HepG2 (cell line): Measurements from ENCODE around the gene MLLT11. TPM values are rescaled to one million over a fixed set of nuclear protein-coding genes. Genes with fewer than 3 reads are reported as not detected.

Source experiments
- ARHGAP35 ChIP-seq: sonication (generic); formaldehyde crosslinking; IDR thresholded peaks from 2 replicates; pipeline ENCODE4 v1.9.0; 2022; ENCODE audit warnings: mild to moderate bottlenecking, inconsistent platforms, moderate library complexity, missing genetic modification reagents, borderline replicate concordance
- ATF3 ChIP-seq: sonication (generic); formaldehyde crosslinking; IDR thresholded peaks from 2 replicates; pipeline ENCODE4 v1.4.0; 2020; ENCODE audit warnings: missing genetic modification reagents
- EP300 ChIP-seq, 3 experiments: sonication (generic) in 1 of 3; formaldehyde crosslinking in 1 of 3; IDR thresholded peaks; 2 replicates each; pipeline versions ENCODE4 v1.5.1 to v1.6.1; 2011 to 2020; ENCODE audit warnings: low read depth in 2 of 3, low read length in 2 of 3, borderline replicate concordance in 1 of 3, improper control_type of control experiment in 1 of 3, mild to moderate bottlenecking in 1 of 3, missing genetic modification reagents in 1 of 3, moderate library complexity in 1 of 3
- HNRNPL ChIP-seq: fragments of 200-400 bp; formaldehyde crosslinking; IDR thresholded peaks from 2 replicates; pipeline ENCODE4 v1.6.1; 2017; ENCODE audit warnings: mild to moderate bottlenecking, low read depth, low read length
- KDM4B ChIP-seq: sonication (generic); formaldehyde crosslinking; IDR thresholded peaks from 2 replicates; pipeline ENCODE4 v1.4.0; 2020; ENCODE audit warnings: missing genetic modification reagents
- KLF9 ChIP-seq: IDR thresholded peaks from 2 replicates; pipeline ENCODE4 v1.6.1; 2016; ENCODE audit warnings: low read depth
- MED13 ChIP-seq: sonication (generic); formaldehyde crosslinking; IDR thresholded peaks from 2 replicates; pipeline ENCODE4 v1.5.0; 2020; ENCODE audit warnings: missing genetic modification reagents
- MIXL1 ChIP-seq: IDR thresholded peaks from 2 replicates; pipeline ENCODE4 v1.6.1; 2016
- NR2F6 ChIP-seq, 2 experiments: IDR thresholded peaks; 2 replicates each; pipeline ENCODE4 v1.6.1; 2016; ENCODE audit warnings: antibody characterized with exemption in 1 of 2, mild to moderate bottlenecking in 1 of 2
- PRMT3 ChIP-seq: sonication (generic); formaldehyde crosslinking; IDR thresholded peaks from 2 replicates; pipeline ENCODE4 v1.8.1; 2022; ENCODE audit warnings: low read depth, mild to moderate bottlenecking, moderate library complexity, missing genetic modification reagents, borderline replicate concordance
- RELA ChIP-seq: sonication (generic); formaldehyde crosslinking; IDR thresholded peaks from 2 replicates; pipeline ENCODE4 v1.4.0; 2020; ENCODE audit warnings: missing genetic modification reagents
- SIN3A ChIP-seq: IDR thresholded peaks from 2 replicates; pipeline ENCODE4 v1.6.1; 2011; ENCODE audit warnings: low read depth, mild to moderate bottlenecking, control low read depth, low read length, borderline replicate concordance
- SMAD1 ChIP-seq: sonication (generic); formaldehyde crosslinking; IDR thresholded peaks from 2 replicates; pipeline ENCODE4 v1.4.0; 2020; ENCODE audit warnings: missing genetic modification reagents, low read depth, mild to moderate bottlenecking, borderline replicate concordance
- SUZ12 ChIP-seq: fragments of 150-350 bp; IDR thresholded peaks from 2 replicates; pipeline ENCODE4 v1.6.1; 2014; ENCODE audit warnings: low read depth, low read length
- TBP ChIP-seq: sonication (generic); formaldehyde crosslinking; IDR thresholded peaks from 2 replicates; pipeline ENCODE4 v1.5.0; 2020; ENCODE audit warnings: missing genetic modification reagents
- YY1 ChIP-seq: IDR thresholded peaks from 2 replicates; pipeline ENCODE4 v1.6.1; 2011; ENCODE audit warnings: low read length, low read depth, moderate library complexity, mild to moderate bottlenecking; ENCODE audit not compliant: insufficient read depth, insufficient replicate concordance
- ZMYM4 ChIP-seq: sonication (generic); formaldehyde crosslinking; IDR thresholded peaks from 2 replicates; pipeline ENCODE4 v1.8.1; 2023; ENCODE audit warnings: mild to moderate bottlenecking, missing genetic modification reagents
- ZNF10 ChIP-seq: sonication (generic); formaldehyde crosslinking; IDR thresholded peaks from 2 replicates; pipeline ENCODE4 v1.4.0; 2020; ENCODE audit warnings: mild to moderate bottlenecking, low read depth, missing genetic modification reagents, borderline replicate concordance
- ZNF337 ChIP-seq: sonication (generic); formaldehyde crosslinking; IDR thresholded peaks from 2 replicates; pipeline ENCODE4 v1.5.1; 2020; ENCODE audit warnings: missing genetic modification reagents, low read depth, mild to moderate bottlenecking, borderline replicate concordance
- ZNF367 ChIP-seq: sonication (generic); formaldehyde crosslinking; IDR thresholded peaks from 2 replicates; pipeline ENCODE4 v1.4.0; 2020; ENCODE audit warnings: missing genetic modification reagents, borderline replicate concordance
- ZNF644 ChIP-seq: IDR thresholded peaks from 2 replicates; pipeline ENCODE4 v1.6.1; 2016; ENCODE audit warnings: low read depth
- polyA plus RNA-seq, 8 experiments: library from polyadenylated mRNA; depleted of rRNA in 3 of 8; stranded (reverse) in 7 of 8; unstranded in 1 of 8; fragments of >200 nt; fragmentation: Illumina TruSeq in 4 of 8; extraction: Trizol in 4 of 8; gene quantifications; 2 replicates each; pipeline versions ENCODE4 v1.2.1 to v1.2.3, GENCODE V29; 2011 to 2016; ENCODE audit warnings: low read depth in 4 of 8, missing spikeins in 1 of 8, mixed read lengths in 1 of 8; ENCODE audit not compliant: insufficient read depth in 1 of 8
- total RNA-seq, 5 experiments: library from RNA; depleted of rRNA; stranded (reverse); fragments of >200 nt; fragmentation: Illumina TruSeq; extraction: Trizol; gene quantifications; 2 replicates each; pipeline ENCODE4 v1.2.3, GENCODE V29; 2016; ENCODE audit warnings: low read depth in 1 of 5
- TF ChIP-seq, protein P1 (sequence below): sonication (generic); formaldehyde crosslinking; IDR thresholded peaks from 2 replicates; pipeline ENCODE4 v1.5.1; 2020; ENCODE audit warnings: mild to moderate bottlenecking, missing genetic modification reagents
- TF ChIP-seq, protein P2 (sequence below): IDR thresholded peaks from 2 replicates; pipeline ENCODE4 v1.6.1; 2012; ENCODE audit warnings: low read length, improper control_type of control experiment
- TF ChIP-seq, protein P3 (sequence below): sonication (generic); formaldehyde crosslinking; IDR thresholded peaks from 2 replicates; pipeline ENCODE4 v1.5.0; 2020; ENCODE audit warnings: missing genetic modification reagents

Gene MLLT11
- total and polyA plus RNA-seq, 2 of the 13 experiments (the other 11 are each of a cell fraction or from before 2014, with no cell fraction given), result 0.21 to 0.22 TPM

GRCh38 chr1:151108331-151108730 lies 48.1 kb downstream of the MLLT11 start (continued):
- TF ChIP-seq SMAD1 (CRISPR knock-in tag) (no peak), MED13 (CRISPR knock-in tag) (no peak), EP300 (IDR thresholded peaks at IDR 0.05; ENCODE audit: low read depth in 2 of 2, low read length in 2 of 2) (0 out of 4 replicates have a peak, but pooled peaks of 1 of the 2 experiments have one; percentile 23), EP300 (CRISPR knock-in tag; IDR thresholded peaks at IDR 0.05; ENCODE audit: borderline replicate concordance) (no peak), SUZ12 (no peak), ZNF644 (CRISPR knock-in tag) (peak; percentile 64; the same call in 1 of the 2 replicates), ATF3 (CRISPR knock-in tag) (peak; percentile 87), ZMYM4 (CRISPR knock-in tag) (peak; percentile 32; the same call in 1 of the 2 replicates), ARHGAP35 (CRISPR knock-in tag) (no peak), YY1 (no peak), NR2F6 (IDR thresholded peaks at IDR 0.05) (peak; percentile 68), NR2F6 (CRISPR knock-in tag; IDR thresholded peaks at IDR 0.05) (peak; percentile 82), ZNF10 (CRISPR knock-in tag) (no peak), HNRNPL (no peak), ZNF337 (CRISPR knock-in tag) (no peak), PRMT3 (CRISPR knock-in tag) (no peak), MIXL1 (CRISPR knock-in tag) (no peak), SIN3A (no peak), RELA (no peak), ZNF367 (CRISPR knock-in tag) (no peak), KLF9 (no peak), TBP (no peak), KDM4B (CRISPR knock-in tag) (no peak)
- TF ChIP-seq, protein P1, sequence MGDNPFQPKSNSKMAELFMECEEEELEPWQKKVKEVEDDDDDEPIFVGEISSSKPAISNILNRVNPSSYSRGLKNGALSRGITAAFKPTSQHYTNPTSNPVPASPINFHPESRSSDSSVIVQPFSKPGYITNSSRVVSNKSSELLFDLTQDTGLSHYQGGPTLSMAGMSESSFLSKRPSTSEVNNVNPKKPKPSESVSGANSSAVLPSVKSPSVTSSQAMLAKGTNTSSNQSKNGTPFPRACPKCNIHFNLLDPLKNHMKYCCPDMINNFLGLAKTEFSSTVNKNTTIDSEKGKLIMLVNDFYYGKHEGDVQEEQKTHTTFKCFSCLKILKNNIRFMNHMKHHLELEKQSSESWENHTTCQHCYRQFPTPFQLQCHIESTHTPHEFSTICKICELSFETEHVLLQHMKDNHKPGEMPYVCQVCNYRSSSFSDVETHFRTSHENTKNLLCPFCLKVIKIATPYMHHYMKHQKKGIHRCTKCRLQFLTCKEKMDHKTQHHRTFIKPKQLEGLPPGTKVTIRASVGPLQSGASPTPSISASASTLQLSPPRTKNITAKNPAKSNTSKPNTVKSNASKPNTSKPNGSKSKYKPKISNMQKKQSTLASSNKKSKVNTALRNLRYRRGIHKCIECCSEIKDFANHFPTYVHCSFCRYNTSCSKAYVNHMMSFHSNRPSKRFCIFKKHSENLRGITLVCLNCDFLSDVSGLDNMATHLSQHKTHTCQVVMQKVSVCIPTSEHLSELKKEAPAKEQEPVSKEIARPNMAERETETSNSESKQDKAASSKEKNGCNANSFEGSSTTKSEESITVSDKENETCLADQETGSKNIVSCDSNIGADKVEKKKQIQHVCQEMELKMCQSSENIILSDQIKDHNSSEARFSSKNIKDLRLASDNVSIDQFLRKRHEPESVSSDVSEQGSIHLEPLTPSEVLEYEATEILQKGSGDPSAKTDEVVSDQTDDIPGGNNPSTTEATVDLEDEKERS, result peak; percentile 58; the same call in 1 of the 2 replicates
- TF ChIP-seq, protein P2, sequence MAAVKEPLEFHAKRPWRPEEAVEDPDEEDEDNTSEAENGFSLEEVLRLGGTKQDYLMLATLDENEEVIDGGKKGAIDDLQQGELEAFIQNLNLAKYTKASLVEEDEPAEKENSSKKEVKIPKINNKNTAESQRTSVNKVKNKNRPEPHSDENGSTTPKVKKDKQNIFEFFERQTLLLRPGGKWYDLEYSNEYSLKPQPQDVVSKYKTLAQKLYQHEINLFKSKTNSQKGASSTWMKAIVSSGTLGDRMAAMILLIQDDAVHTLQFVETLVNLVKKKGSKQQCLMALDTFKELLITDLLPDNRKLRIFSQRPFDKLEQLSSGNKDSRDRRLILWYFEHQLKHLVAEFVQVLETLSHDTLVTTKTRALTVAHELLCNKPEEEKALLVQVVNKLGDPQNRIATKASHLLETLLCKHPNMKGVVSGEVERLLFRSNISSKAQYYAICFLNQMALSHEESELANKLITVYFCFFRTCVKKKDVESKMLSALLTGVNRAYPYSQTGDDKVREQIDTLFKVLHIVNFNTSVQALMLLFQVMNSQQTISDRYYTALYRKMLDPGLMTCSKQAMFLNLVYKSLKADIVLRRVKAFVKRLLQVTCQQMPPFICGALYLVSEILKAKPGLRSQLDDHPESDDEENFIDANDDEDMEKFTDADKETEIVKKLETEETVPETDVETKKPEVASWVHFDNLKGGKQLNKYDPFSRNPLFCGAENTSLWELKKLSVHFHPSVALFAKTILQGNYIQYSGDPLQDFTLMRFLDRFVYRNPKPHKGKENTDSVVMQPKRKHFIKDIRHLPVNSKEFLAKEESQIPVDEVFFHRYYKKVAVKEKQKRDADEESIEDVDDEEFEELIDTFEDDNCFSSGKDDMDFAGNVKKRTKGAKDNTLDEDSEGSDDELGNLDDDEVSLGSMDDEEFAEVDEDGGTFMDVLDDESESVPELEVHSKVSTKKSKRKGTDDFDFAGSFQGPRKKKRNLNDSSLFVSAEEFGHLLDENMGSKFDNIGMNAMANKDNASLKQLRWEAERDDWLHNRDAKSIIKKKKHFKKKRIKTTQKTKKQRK, result no peak
- TF ChIP-seq, protein P3, sequence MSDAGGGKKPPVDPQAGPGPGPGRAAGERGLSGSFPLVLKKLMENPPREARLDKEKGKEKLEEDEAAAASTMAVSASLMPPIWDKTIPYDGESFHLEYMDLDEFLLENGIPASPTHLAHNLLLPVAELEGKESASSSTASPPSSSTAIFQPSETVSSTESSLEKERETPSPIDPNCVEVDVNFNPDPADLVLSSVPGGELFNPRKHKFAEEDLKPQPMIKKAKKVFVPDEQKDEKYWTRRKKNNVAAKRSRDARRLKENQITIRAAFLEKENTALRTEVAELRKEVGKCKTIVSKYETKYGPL, result no peak
